T-cell (primary cell): ENCODE results near the gene GNG4. TPM values are rescaled to one million over a fixed set of nuclear protein-coding genes. Genes with fewer than 3 reads are reported as not detected.
"Not testable (repeated sequence)": the region's sequence is repeated elsewhere in the genome, so short reads cannot be mapped to it uniquely, and the experiment has no call there.

Experiments
- ATAC-seq, 4 experiments: fragments of 200-7000 bp in 3 of 4; fragments of 150-1000 bp in 1 of 4; cut with Tn5 transposase; replicated peaks in 1 of 4; 1 replicate in 3 of 4; 2 replicates in 1 of 4; pipeline ENCODE4 v1.10.0; 2021; ENCODE audit warnings: moderate library complexity in 3 of 4, mild to moderate bottlenecking in 2 of 4, moderate number of reproducible peaks in 1 of 4
- CTCF ChIA-PET, 2 donors: fragments of 300-600 bp; sonication (Branson Sonifier 250); formaldehyde crosslinking; loops; one replicate each; lab custom pipeline; 2022; ENCODE audit warnings: antibody characterized with exemption in 2 of 2; lab: Charles Lee
- POLR2A ChIA-PET, 2 donors: fragments of 300-600 bp; sonication (Branson Sonifier 250); formaldehyde crosslinking; loops; one replicate each; lab custom pipeline; 2022; ENCODE audit warnings: antibody characterized with exemption in 2 of 2; lab: Charles Lee
- DNase-seq, 35 experiments: peaks; one replicate each; pipeline versions ENCODE4 v3.0.0 to v3.0.0-alpha.2; 2013 to 2023
- H3K27ac ChIP-seq: one replicate; pipeline ENCODE4 v1.5.1; 2013; ENCODE audit warnings: low read length
- H3K27me3 ChIP-seq, 2 experiments: replicated peaks in 1 of 2; 1 replicate in 1 of 2; 2 replicates in 1 of 2; pipeline versions ENCODE4 v1.6.1 to v1.7.0; 2013; ENCODE audit warnings: low read length in 1 of 2, mixed read lengths in 1 of 2; ENCODE audit not compliant: control insufficient read depth in 2 of 2, insufficient read depth in 2 of 2; ENCODE audit errors: extremely low read depth in 1 of 2
- H3K36me3 ChIP-seq, 2 donors: 1 replicate in 1 of 2; 2 replicates in 1 of 2; pipeline versions ENCODE4 v1.6.1 to v1.7.0; 2013; ENCODE audit warnings: low read length in 1 of 2; ENCODE audit not compliant: control insufficient read depth in 2 of 2, insufficient read depth in 1 of 2; ENCODE audit errors: extremely low read depth in 1 of 2
- H3K4me1 ChIP-seq, 2 experiments: 1 replicate in 1 of 2; 2 replicates in 1 of 2; pipeline versions ENCODE4 v1.6.1 to v1.7.0; 2013; ENCODE audit warnings: low read length in 2 of 2, mixed read lengths in 1 of 2; ENCODE audit not compliant: insufficient read depth in 2 of 2, control insufficient read depth in 1 of 2; ENCODE audit errors: extremely low read depth in 1 of 2
- H3K4me3 ChIP-seq, 2 donors: 1 replicate in 1 of 2; 2 replicates in 1 of 2; pipeline versions ENCODE4 v1.5.1 to v1.7.0; 2013; ENCODE audit warnings: mild to moderate bottlenecking in 2 of 2, low read length in 1 of 2, moderate library complexity in 1 of 2; ENCODE audit not compliant: control insufficient read depth in 1 of 2; ENCODE audit errors: extremely low read depth in 1 of 2
- H3K9me3 ChIP-seq: 2 replicates; pipeline ENCODE4 v1.7.0; 2013
- H3K27ac Mint-ChIP-seq, 2 donors: one replicate each; pipeline ENCODE4 v1.8.0; 2020 to 2021; ENCODE audit warnings: mild to moderate bottlenecking in 2 of 2, mixed read lengths in 2 of 2
- H3K27me3 Mint-ChIP-seq, 2 donors: one replicate each; pipeline ENCODE4 v1.8.0; 2021 to 2022; ENCODE audit warnings: mixed read lengths in 2 of 2
- H3K36me3 Mint-ChIP-seq: one replicate; pipeline ENCODE4 v1.8.0; 2021; ENCODE audit warnings: mixed read lengths
- H3K4me1 Mint-ChIP-seq, 3 donors: one replicate each; pipeline ENCODE4 v1.8.0; 2020 to 2022; ENCODE audit warnings: mixed read lengths in 3 of 3, mild to moderate bottlenecking in 1 of 3
- H3K4me3 Mint-ChIP-seq, 3 donors: one replicate each; pipeline ENCODE4 v1.8.0; 2020 to 2022; ENCODE audit warnings: mild to moderate bottlenecking in 3 of 3, mixed read lengths in 3 of 3, moderate library complexity in 3 of 3
- H3K9me3 Mint-ChIP-seq, 3 donors: one replicate each; pipeline ENCODE4 v1.8.0; 2020 to 2022; ENCODE audit warnings: mixed read lengths in 3 of 3
- WGBS: methylation state at CpG from one replicate; pipeline ENCODE4 v1.1.5; 2013; ENCODE audit warnings: missing lambda C conversion rate; ENCODE audit not compliant: insufficient coverage; 5-methylcytosine and 5-hydroxymethylcytosine counted together
- total RNA-seq, 35 experiments: library from RNA in 6 of 35; stranded (reverse) in 6 of 35; fragments of 120-200 nt in 1 of 35; gene quantifications; one replicate each; pipeline versions ENCODE4 v1.2.1 to v1.2.4 and lab custom pipeline; 2013 to 2026

The GNG4 gene
- total RNA-seq, 5 donors from 2014 or later (not counting 1 experiment from before 2014, with no cell fraction given), result 0.07 to 0.29 (median 0.17) TPM; not detected in 1

GRCh38 chr1:235640580-235640979, 9.0 kb downstream of the GNG4 start:
- H3K27ac ChIP-seq, result no peak overlapping the region
- DNase-seq, result no peak
- ATAC-seq, result no peak
- no peaks in the 10 kb centered on the region for H3K9me3 Mint-ChIP-seq
- 100% methylated on average over 7 of the region's 12 CpGs for WGBS
- peaks cover 3 to 6% of the 10 kb centered on the region in 2 donors for H3K27me3 Mint-ChIP-seq
- H3K27ac Mint-ChIP-seq, result peak overlapping the region in 1 of 2 donors; percentile 28
- POLR2A ChIA-PET, result no interaction called here
- H3K36me3 Mint-ChIP-seq, result no peaks in the 10 kb centered on the region
- no peak overlapping the region for H3K4me3 ChIP-seq
- H3K9me3 ChIP-seq, result no peaks in the 10 kb centered on the region
- H3K4me3 Mint-ChIP-seq, result peak overlapping the region in 1 of 3 donors; percentile 9
- no peaks in the 10 kb centered on the region for H3K36me3 ChIP-seq
- H3K27me3 ChIP-seq, result peaks cover 0 to 11% of the 10 kb centered on the region in 2 experiments
- CTCF ChIA-PET, result no interaction called here
- H3K4me1 ChIP-seq, result peaks cover 2 to 30% of the 10 kb centered on the region in 2 experiments
- peaks cover 23 to 35% (median 25%) of the 10 kb centered on the region in 3 donors for H3K4me1 Mint-ChIP-seq

- Mint-ChIP-seq H3K9me3 (no peaks in the 10 kb centered on the region), H3K27ac (no peak overlapping the region), H3K4me1 (peaks cover 23 to 32% (median 25%) of the 10 kb centered on the region in 3 donors), H3K4me3 (peak overlapping the region in 1 of 3 donors; percentile 9), H3K36me3 (no peaks in the 10 kb centered on the region), H3K27me3 (peaks cover 0 to 3% of the 10 kb centered on the region in 2 donors)
- CTCF ChIA-PET, result interaction anchor here in 1 of 2 donors (0.5 kb wide), 1 partner anchor 13 kb away, joined by 4 read pairs; no protein-coding TSS in a partner anchor
- DNase-seq (no peak), ATAC-seq (no peak)
- POLR2A ChIA-PET, result no interaction called here
- Histone ChIP-seq H3K27me3 (peaks cover 0 to 6% of the 10 kb centered on the region in 2 experiments), H3K9me3 (no peaks in the 10 kb centered on the region), H3K27ac (no peak overlapping the region), H3K4me1 (peaks cover 2 to 30% of the 10 kb centered on the region in 2 experiments), H3K36me3 (no peaks in the 10 kb centered on the region), H3K4me3 (no peak overlapping the region)
- 79% methylated on average over 9 of the region's 14 CpGs for WGBS
Observed at GRCh38 chr1:235639226-235640205, 10.1 kb downstream of the GNG4 start.

GRCh38 chr1:235638612-235639011, 11.0 kb downstream of the GNG4 start:
- H3K4me3 ChIP-seq, CTCF ChIA-PET, H3K4me3 Mint-ChIP-seq, DNase-seq, H3K27ac ChIP-seq, POLR2A ChIA-PET, H3K9me3 ChIP-seq, H3K27me3 ChIP-seq, ATAC-seq, H3K36me3 ChIP-seq, H3K27me3 Mint-ChIP-seq, H3K9me3 Mint-ChIP-seq, H3K36me3 Mint-ChIP-seq, H3K27ac Mint-ChIP-seq: not testable (repeated sequence)
- peaks cover 2 to 30% of the 10 kb centered on the region in 2 experiments for H3K4me1 ChIP-seq
- H3K4me1 Mint-ChIP-seq, result peaks cover 22 to 30% (median 23%) of the 10 kb centered on the region in 3 donors
- WGBS, result no CpG with 5 or more reads among the region's 2 CpGs

- no peak for ATAC-seq
- no peak for DNase-seq
- no peaks in the 10 kb centered on the region for H3K36me3 Mint-ChIP-seq
- no peaks in the 10 kb centered on the region for H3K36me3 ChIP-seq
- H3K27ac Mint-ChIP-seq, result no peak overlapping the region
- peaks cover 2 to 10% of the 10 kb centered on the region in 2 donors for H3K27me3 Mint-ChIP-seq
- no peak overlapping the region for H3K27ac ChIP-seq
- H3K4me1 ChIP-seq, result peaks cover 2 to 26% of the 10 kb centered on the region in 2 experiments
- H3K4me1 Mint-ChIP-seq, result peaks cover 17 to 25% (median 17%) of the 10 kb centered on the region in 3 donors
- no peak overlapping the region for H3K4me3 Mint-ChIP-seq
- H3K9me3 Mint-ChIP-seq, result no peaks in the 10 kb centered on the region
- H3K9me3 ChIP-seq, result no peaks in the 10 kb centered on the region
- ChIA-PET CTCF (interaction anchor here in 1 of 2 donors (0.5 kb wide), 1 partner anchor 611 kb away, joined by 4 read pairs; no protein-coding TSS in a partner anchor), POLR2A (no interaction called here)
- H3K4me3 ChIP-seq, result no peak overlapping the region
- H3K27me3 ChIP-seq, result peaks cover 0 to 8% of the 10 kb centered on the region in 2 experiments
- 99% methylated on average over 6 of the region's 10 CpGs for WGBS
Observed at GRCh38 chr1:235637756-235638534, 11.6 kb downstream of the GNG4 start.

- DNase-seq (no peak), ATAC-seq (no peak)
- Mint-ChIP-seq H3K4me3 (no peak overlapping the region), H3K9me3 (no peaks in the 10 kb centered on the region), H3K4me1 (peaks cover 5 to 18% (median 6%) of the 10 kb centered on the region in 3 donors), H3K36me3 (no peaks in the 10 kb centered on the region), H3K27me3 (peaks cover 3 to 21% of the 10 kb centered on the region in 2 donors), H3K27ac (no peak overlapping the region)
- ChIA-PET POLR2A (no interaction called here), CTCF (no interaction called here)
- Histone ChIP-seq H3K36me3 (no peaks in the 10 kb centered on the region), H3K9me3 (no peaks in the 10 kb centered on the region), H3K27ac (no peak overlapping the region), H3K27me3 (peaks cover 0 to 13% of the 10 kb centered on the region in 2 experiments), H3K4me1 (peaks cover 0 to 7% of the 10 kb centered on the region in 2 experiments), H3K4me3 (no peak overlapping the region)
- 63% methylated on average over 9 of the region's 12 CpGs for WGBS
Observed at GRCh38 chr1:235635938-235636662, 13.5 kb downstream of the GNG4 start.
